Stomach smooth muscle (tissue), 2 donors: ENCODE data around the gene PDK4.
"Not testable (repeated sequence)": the region's sequence is repeated elsewhere in the genome, so short reads cannot be mapped to it uniquely, and the experiment has no call there.

ENCODE experiments used
- H3K27ac ChIP-seq: one replicate; pipeline ENCODE4 v1.7.0; 2013; ENCODE audit warnings: mild to moderate bottlenecking, low read length, inconsistent platforms
- H3K27me3 ChIP-seq, 2 donors: one replicate each; pipeline ENCODE4 v1.7.0; 2013; ENCODE audit warnings: low read length in 2 of 2; ENCODE audit not compliant: insufficient read depth in 2 of 2, control insufficient read depth in 1 of 2
- H3K36me3 ChIP-seq, 2 donors: one replicate each; pipeline ENCODE4 v1.7.0; 2013; ENCODE audit warnings: low read length in 2 of 2; ENCODE audit not compliant: control insufficient read depth in 2 of 2, insufficient read depth in 2 of 2
- H3K4me1 ChIP-seq: one replicate; pipeline ENCODE4 v1.7.0; 2013; ENCODE audit warnings: low read length; ENCODE audit not compliant: control insufficient read depth, insufficient read depth
- H3K4me3 ChIP-seq, 2 donors: one replicate each; pipeline ENCODE4 v1.7.0; 2013; ENCODE audit warnings: low read length in 2 of 2
- H3K9ac ChIP-seq, 2 donors: one replicate each; pipeline ENCODE4 v1.7.0; 2013; ENCODE audit warnings: low read length in 2 of 2, mild to moderate bottlenecking in 1 of 2
- H3K9me3 ChIP-seq, 2 donors: one replicate each; pipeline ENCODE4 v1.7.0; 2013; ENCODE audit warnings: low read length in 2 of 2; ENCODE audit not compliant: control insufficient read depth in 2 of 2
- donor health status: healthy.
- donor health status: Pancreatic carcinoma.

Gene PDK4

DNA sequence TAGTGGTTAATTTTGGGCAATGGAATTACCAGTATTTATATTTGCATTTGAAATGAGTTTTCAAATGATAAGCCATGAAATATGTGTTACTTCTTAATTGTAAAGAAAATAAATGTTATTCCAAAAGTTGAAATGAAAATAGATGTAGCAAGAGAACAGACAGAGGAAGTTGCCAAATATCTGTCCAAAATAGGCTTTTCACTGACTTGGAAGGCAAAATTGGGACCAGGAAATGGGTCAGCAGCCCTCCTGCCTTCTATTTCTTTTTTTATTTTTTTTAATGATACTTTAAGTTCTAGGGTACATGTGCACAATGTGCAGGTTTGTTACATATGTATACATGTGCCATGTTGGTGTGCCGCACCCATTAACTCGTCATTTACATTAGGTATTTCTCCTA is 8.1 kb upstream of the PDK4 start:
- H3K9me3 ChIP-seq, H3K27me3 ChIP-seq, H3K36me3 ChIP-seq, H3K4me3 ChIP-seq, H3K9ac ChIP-seq, H3K27ac ChIP-seq: not testable (repeated sequence)
- H3K4me1 ChIP-seq: peaks cover 12% of the 10 kb centered on the region

DNA sequence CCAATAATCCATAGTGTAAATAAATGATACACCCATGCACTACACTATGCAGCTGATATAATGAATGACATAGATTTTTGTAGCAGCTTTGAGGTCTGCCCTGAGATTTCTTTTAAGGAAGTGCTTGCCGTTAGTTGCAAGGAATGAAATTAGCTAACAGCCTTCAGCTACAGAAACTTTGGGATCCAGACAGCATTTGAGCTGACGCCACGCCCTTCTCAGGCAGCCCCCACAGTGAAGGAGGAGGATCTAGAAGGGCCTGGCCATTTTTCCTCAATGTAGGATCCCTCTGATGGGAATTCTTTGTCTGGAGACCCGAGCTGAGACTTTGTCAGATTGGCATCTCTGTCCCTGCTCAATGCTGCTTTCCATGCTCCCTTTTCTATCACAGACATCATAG is 6.1 kb upstream of the PDK4 start:
- Histone ChIP-seq H3K9ac (no peak overlapping the region), H3K36me3 (no peaks in the 10 kb centered on the region), H3K27me3 (no peaks in the 10 kb centered on the region), H3K4me1 (peaks cover 7% of the 10 kb centered on the region), H3K9me3 (no peaks in the 10 kb centered on the region), H3K4me3 (no peak overlapping the region), H3K27ac (no peak overlapping the region)

DNA sequence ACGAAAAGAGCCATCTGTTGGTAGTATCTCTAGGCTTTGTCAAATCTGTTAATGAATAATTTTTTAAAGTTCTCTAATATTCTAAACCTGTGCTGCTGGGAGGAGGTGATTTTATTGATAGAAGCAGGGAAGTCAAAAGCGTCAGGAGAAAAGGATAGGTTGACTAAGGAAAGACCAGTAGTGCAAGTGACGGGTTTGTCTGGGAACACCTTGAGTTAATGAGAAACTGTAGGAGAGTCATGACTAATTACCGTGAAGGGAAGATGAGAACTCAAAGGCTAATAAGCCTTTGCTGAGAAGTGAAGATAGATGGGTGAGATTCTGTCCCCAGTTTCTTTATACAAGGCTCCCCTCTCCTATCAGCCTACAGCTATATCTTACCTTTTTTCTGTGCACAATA is 5.0 kb upstream of the PDK4 start:
- Histone ChIP-seq H3K4me3 (no peak overlapping the region), H3K27me3 (no peaks in the 10 kb centered on the region), H3K27ac (no peak overlapping the region), H3K9ac (no peak overlapping the region), H3K4me1 (peaks cover 5% of the 10 kb centered on the region), H3K9me3 (no peaks in the 10 kb centered on the region), H3K36me3 (no peaks in the 10 kb centered on the region)

DNA sequence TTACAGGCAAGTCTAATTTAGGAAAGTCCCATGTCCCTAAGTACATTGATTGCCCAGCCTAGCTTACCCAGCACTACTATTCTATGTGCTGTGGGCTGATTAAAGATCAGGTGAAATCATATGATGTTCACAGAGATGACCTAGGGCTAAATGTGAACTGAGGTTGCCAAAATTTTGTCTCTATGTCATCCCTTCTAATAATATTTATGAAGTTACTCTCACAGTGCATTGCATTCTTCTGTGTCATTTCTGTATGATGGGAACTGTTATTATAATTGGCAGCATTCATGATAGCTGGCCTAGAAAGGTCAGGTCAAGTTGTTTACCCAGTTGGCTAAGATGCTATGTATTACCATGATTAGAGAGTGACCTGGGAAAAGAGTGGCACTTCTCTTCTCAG is 2.8 kb upstream of the PDK4 start:
- H3K27ac ChIP-seq: no peak overlapping the region
- no peaks in the 10 kb centered on the region for H3K9me3 ChIP-seq
- H3K4me3 ChIP-seq: no peak overlapping the region
- peaks cover 6 to 8% of the 10 kb centered on the region in 2 donors for H3K36me3 ChIP-seq
- peaks cover 5% of the 10 kb centered on the region for H3K4me1 ChIP-seq
- no peaks in the 10 kb centered on the region for H3K27me3 ChIP-seq
- H3K9ac ChIP-seq: no peak overlapping the region

DNA sequence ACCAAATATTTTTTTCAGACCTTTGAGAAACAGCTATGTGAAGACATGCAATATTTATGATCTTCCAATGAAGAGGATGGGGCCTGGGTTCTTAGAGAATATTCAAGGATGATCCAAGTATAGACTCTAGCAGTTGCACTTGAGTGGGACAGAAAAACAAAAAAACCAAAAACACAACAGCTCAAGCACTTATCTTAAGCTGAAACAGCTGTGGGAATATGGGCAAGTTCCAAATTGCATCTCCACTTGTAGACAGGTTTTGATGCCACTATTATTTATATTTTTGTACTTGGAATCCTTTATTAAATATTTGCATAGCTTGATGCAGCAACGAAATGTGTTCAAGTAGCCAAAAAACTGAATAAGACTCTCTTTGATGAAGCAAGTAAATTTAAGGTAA is 2.2 kb upstream of the PDK4 start:
- no peaks in the 10 kb centered on the region for H3K27me3 ChIP-seq
- H3K27ac ChIP-seq: no peak overlapping the region
- no peak overlapping the region for H3K4me3 ChIP-seq
- H3K9me3 ChIP-seq: no peaks in the 10 kb centered on the region
- peaks cover 7 to 13% of the 10 kb centered on the region in 2 donors for H3K36me3 ChIP-seq
- H3K4me1 ChIP-seq: peaks cover 5% of the 10 kb centered on the region
- H3K9ac ChIP-seq: no peak overlapping the region

DNA sequence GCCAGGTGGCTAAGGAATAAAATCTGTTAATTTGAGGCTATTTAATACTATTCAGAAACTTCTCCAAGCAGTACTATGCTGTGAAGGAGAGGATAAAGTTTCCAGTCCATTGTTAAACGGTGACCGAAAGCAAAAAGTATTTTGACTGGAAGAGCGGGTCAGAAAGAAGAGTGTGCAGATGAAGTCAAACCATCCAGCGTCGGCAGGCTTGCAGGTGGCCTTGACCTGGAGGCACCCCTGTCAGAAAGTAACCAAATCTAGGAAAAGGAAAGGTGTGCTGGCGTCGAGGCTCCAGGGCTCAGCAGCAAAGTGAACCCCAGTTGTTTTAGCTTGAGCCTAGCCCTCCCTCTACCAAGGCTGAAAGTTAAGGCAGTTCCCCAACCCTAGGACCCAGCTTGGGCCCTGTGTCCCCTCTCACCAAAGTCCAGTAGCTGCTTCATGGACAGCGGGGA is 544 bp downstream of the PDK4 start:
- Histone ChIP-seq H3K4me3 (peak overlapping the region; percentile 98 to 99), H3K4me1 (peaks cover 9% of the 10 kb centered on the region), H3K9ac (peak overlapping the region; percentile 99), H3K9me3 (no peaks in the 10 kb centered on the region), H3K27ac (peak overlapping the region; percentile 98), H3K36me3 (peaks cover 20 to 35% of the 10 kb centered on the region in 2 donors), H3K27me3 (no peaks in the 10 kb centered on the region)

DNA sequence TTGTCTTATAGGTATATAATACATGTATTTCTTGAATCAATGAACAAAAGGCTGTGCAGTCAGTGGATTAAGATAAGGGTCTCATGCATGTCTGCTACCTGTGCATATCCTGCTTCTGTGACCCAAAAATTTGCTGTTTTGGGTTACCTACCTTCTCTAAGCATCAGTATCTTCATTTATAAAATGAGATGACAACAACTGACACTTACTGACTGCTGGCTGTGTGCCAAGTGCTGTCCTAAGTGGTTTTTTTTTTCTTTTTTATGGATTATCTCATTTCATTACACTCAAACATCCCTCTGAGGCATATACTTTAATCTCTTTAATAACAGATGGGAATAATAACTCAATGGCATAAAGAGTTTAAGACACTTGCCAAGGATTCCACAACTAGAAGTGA is 2.1 kb downstream of the PDK4 start:
- Histone ChIP-seq H3K27ac (peak overlapping the region; percentile 98), H3K9ac (peak overlapping the region; percentile 99), H3K9me3 (no peaks in the 10 kb centered on the region), H3K27me3 (no peaks in the 10 kb centered on the region), H3K36me3 (peaks cover 24 to 47% of the 10 kb centered on the region in 2 donors), H3K4me3 (peak overlapping the region; percentile 98 to 99), H3K4me1 (peaks cover 9% of the 10 kb centered on the region)

DNA sequence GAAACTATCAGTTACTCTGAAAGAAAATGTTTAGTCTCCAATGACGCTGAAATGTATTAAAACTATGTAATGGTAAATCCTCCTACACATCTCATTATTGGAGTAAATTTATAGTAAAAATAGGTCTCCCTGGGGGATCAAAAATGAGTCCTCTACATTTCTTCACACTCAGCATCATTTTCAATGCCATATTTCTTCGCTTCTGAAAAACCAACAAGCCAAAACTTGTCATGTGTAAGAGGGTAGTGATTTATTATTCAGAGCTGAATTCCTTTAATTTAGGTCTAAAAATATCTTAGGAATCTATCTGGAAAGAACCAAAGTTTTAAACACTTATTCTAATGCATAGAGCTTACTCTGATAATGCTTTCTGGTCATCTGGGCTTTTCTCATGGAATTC is 3.0 kb downstream of the PDK4 start:
- H3K4me3 ChIP-seq: peak overlapping the region; percentile 98 to 99
- H3K9ac ChIP-seq: peak overlapping the region in 1 of 2 donors; percentile 99
- H3K4me1 ChIP-seq: peaks cover 9% of the 10 kb centered on the region
- peak overlapping the region; percentile 98 for H3K27ac ChIP-seq
- peaks cover 32 to 54% of the 10 kb centered on the region in 2 donors for H3K36me3 ChIP-seq
- H3K27me3 ChIP-seq: no peaks in the 10 kb centered on the region
- no peaks in the 10 kb centered on the region for H3K9me3 ChIP-seq

DNA sequence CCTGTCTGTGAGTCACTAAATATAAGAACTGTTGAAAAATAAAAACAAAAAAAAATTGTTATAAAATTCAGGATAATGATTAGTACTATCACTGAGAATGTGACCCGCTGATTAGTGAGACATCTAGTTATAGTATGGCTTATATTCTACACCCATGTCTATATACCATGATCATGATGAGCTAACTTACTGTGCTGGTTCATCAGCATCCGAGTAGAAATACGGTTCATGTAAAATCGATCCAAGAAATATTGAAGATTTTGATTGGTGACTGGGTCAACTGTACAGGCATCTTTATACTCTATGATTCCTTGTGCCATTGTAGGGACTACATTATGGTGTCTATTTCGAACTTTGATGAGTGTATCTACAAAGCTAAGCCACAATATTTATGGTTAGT is 3.7 kb downstream of the PDK4 start:
- peaks cover 39 to 62% of the 10 kb centered on the region in 2 donors for H3K36me3 ChIP-seq
- no peak overlapping the region for H3K27ac ChIP-seq
- peaks cover 4% of the 10 kb centered on the region for H3K4me1 ChIP-seq
- no peaks in the 10 kb centered on the region for H3K9me3 ChIP-seq
- H3K27me3 ChIP-seq: no peaks in the 10 kb centered on the region
- peak overlapping the region; percentile 49 to 99 for H3K4me3 ChIP-seq
- no peak overlapping the region for H3K9ac ChIP-seq

DNA sequence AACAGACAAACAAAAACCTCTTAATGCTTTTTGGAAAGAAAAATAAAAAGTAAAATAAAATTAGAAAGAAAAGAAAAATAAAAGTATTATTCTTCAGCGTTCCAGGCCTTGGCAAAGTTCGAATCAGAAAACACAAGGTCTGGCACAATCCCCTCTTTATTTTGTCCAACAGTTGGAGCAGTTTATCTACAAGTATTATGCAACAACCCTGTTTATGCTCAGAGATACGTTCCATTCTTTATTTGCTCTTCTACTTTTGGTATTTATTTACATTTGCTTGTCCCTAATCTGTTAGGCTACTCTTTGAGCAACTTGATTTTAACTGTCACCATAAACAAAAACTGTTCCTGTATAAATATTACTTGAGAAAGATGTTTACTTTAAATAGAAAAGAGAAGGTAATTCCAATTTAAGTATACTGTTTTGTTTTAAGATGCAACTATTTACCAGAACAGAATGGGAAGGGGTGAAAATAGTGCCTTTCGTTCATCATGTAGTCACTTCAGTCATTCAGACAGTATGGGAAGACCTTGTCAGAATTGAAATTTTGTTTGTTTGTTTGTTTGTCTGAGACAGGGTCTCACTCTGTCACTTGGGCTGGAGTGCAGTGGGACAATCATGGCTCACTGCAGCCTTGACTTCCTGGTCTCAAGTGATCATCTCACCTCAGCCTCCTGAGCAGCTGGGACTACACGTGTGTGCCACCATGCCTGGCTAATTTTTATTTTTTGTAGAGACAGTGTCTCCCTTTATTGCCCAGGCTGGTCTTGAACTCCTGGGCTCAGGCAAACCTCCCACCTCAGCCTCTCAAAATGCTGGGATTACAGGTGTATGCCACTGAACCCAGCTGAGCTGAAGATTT is 5.7 kb downstream of the PDK4 start:
- H3K4me3 ChIP-seq: peak overlapping the region; percentile 1 to 14
- no peaks in the 10 kb centered on the region for H3K27me3 ChIP-seq
- no peak overlapping the region for H3K9ac ChIP-seq
- H3K27ac ChIP-seq: peak overlapping the region; percentile 38
- peaks cover 53 to 77% of the 10 kb centered on the region in 2 donors for H3K36me3 ChIP-seq
- peaks cover 4% of the 10 kb centered on the region for H3K4me1 ChIP-seq
- H3K9me3 ChIP-seq: no peaks in the 10 kb centered on the region

DNA sequence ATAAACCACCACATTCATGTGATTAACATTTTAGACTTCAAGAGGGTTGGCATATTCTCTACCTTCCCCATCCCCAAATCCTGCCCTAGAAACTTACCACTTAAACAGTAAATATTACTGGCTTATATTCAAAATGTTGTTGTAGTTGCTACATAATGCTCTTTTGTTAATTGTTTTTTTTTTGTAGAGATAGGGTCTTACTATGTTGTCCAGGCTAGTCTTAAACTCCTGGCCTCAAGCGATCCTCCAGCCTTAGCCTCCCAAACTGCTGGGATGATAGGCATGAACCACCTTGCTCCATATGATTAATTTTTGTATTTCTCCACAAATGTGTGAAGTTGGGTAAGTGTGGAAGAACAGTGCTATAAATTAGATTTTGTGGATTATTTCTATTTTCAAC is 6.5 kb downstream of the PDK4 start:
- H3K9me3 ChIP-seq: no peaks in the 10 kb centered on the region
- H3K36me3 ChIP-seq: peaks cover 60 to 83% of the 10 kb centered on the region in 2 donors
- no peak overlapping the region for H3K9ac ChIP-seq
- no peak overlapping the region for H3K4me3 ChIP-seq
- H3K27me3 ChIP-seq: no peaks in the 10 kb centered on the region
- no peak overlapping the region for H3K27ac ChIP-seq
- peaks cover 4% of the 10 kb centered on the region for H3K4me1 ChIP-seq
